ENCODE data around the gene UNC13B.

Gene UNC13B

GRCh38 chr9:35350827-35351549 lies 189.2 kb downstream of the UNC13B start:
- ChIA-PET CTCF (no interaction called here), POLR2A (no interaction called here)
- no peaks in the 10 kb centered on the region for H3K27me3 ChIP-seq (replicated peaks in 2 of 5; ENCODE audit: control insufficient read depth in 4 of 5, insufficient read depth in 5 of 5, low read length in 4 of 5)
- no peaks in the 10 kb centered on the region for H3K4me1 ChIP-seq (ENCODE audit: control extremely low read depth in 1 of 4, control insufficient read depth in 4 of 4, insufficient read depth in 4 of 4, low read length in 3 of 4)
- 86% methylated on average over 1 of the region's 3 CpGs for WGBS (ENCODE audit: insufficient coverage)
- H3K27ac ChIP-seq (ENCODE audit: insufficient read depth in 1 of 2, low read depth in 1 of 2, low read length in 2 of 2, poor library complexity in 1 of 2, severe bottlenecking in 2 of 2): no peak overlapping the region
- no peak overlapping the region for H3K4me3 ChIP-seq (ENCODE audit: control insufficient read depth in 1 of 7, extremely low read depth in 1 of 7, insufficient read depth in 4 of 7, low read depth in 2 of 7, low read length in 6 of 7)
- H3K9me3 ChIP-seq (ENCODE audit: control extremely low read depth in 1 of 5, control insufficient read depth in 4 of 5, insufficient read depth in 2 of 5, low read depth in 1 of 5, low read length in 4 of 5): no peaks in the 10 kb centered on the region
- H3K36me3 ChIP-seq (ENCODE audit: control insufficient read depth in 4 of 4, insufficient read depth in 4 of 4, low read length in 3 of 4): no peaks in the 10 kb centered on the region
- no peak for DNase-seq

GRCh38 chr9:35353731-35354365 lies 192.0 kb downstream of the UNC13B start:
- ChIA-PET CTCF (interaction anchor here (0.8 kb wide), 1 partner anchor 26 kb away, joined by 3 read pairs; no protein-coding TSS in a partner anchor), POLR2A (no interaction called here)
- no peak for DNase-seq
- WGBS (ENCODE audit: insufficient coverage): 100% methylated on average over 2 of the region's 3 CpGs
- Histone ChIP-seq H3K4me3 (ENCODE audit: control insufficient read depth in 1 of 7, extremely low read depth in 1 of 7, insufficient read depth in 4 of 7, low read depth in 2 of 7, low read length in 6 of 7) (no peak overlapping the region), H3K27ac (ENCODE audit: insufficient read depth in 1 of 2, low read depth in 1 of 2, low read length in 2 of 2, poor library complexity in 1 of 2, severe bottlenecking in 2 of 2) (no peak overlapping the region), H3K4me1 (ENCODE audit: control extremely low read depth in 1 of 4, control insufficient read depth in 4 of 4, insufficient read depth in 4 of 4, low read length in 3 of 4) (no peaks in the 10 kb centered on the region), H3K27me3 (replicated peaks in 2 of 5; ENCODE audit: control insufficient read depth in 4 of 5, insufficient read depth in 5 of 5, low read length in 4 of 5) (no peaks in the 10 kb centered on the region), H3K36me3 (ENCODE audit: control insufficient read depth in 4 of 4, insufficient read depth in 4 of 4, low read length in 3 of 4) (no peaks in the 10 kb centered on the region), H3K9me3 (ENCODE audit: control extremely low read depth in 1 of 5, control insufficient read depth in 4 of 5, insufficient read depth in 2 of 5, low read depth in 1 of 5, low read length in 4 of 5) (no peaks in the 10 kb centered on the region)

- Histone ChIP-seq H3K27me3 (replicated peaks in 2 of 5; ENCODE audit: control insufficient read depth in 4 of 5, insufficient read depth in 5 of 5, low read length in 4 of 5) (no peaks in the 10 kb centered on the region), H3K4me1 (ENCODE audit: control extremely low read depth in 1 of 4, control insufficient read depth in 4 of 4, insufficient read depth in 4 of 4, low read length in 3 of 4) (no peaks in the 10 kb centered on the region), H3K27ac (ENCODE audit: insufficient read depth in 1 of 2, low read depth in 1 of 2, low read length in 2 of 2, poor library complexity in 1 of 2, severe bottlenecking in 2 of 2) (no peak overlapping the region), H3K4me3 (ENCODE audit: control insufficient read depth in 1 of 7, extremely low read depth in 1 of 7, insufficient read depth in 4 of 7, low read depth in 2 of 7, low read length in 6 of 7) (no peak overlapping the region), H3K36me3 (ENCODE audit: control insufficient read depth in 4 of 4, insufficient read depth in 4 of 4, low read length in 3 of 4) (no peaks in the 10 kb centered on the region), H3K9me3 (ENCODE audit: control extremely low read depth in 1 of 5, control insufficient read depth in 4 of 5, insufficient read depth in 2 of 5, low read depth in 1 of 5, low read length in 4 of 5) (no peaks in the 10 kb centered on the region)
- DNase-seq: no peak
- no CpG with 5 or more reads among the region's 1 CpG for WGBS (ENCODE audit: insufficient coverage)
- ChIA-PET CTCF (interaction anchor here (1.1 kb wide), 1 partner anchor 9 kb away, joined by 3 read pairs; no protein-coding TSS in a partner anchor), POLR2A (no interaction called here)
These were observed 194.1 kb downstream of the UNC13B start for GRCh38 chr9:35355939-35356338.

GRCh38 chr9:35357116-35357515 lies 195.3 kb downstream of the UNC13B start:
- Histone ChIP-seq H3K9me3 (ENCODE audit: control extremely low read depth in 1 of 5, control insufficient read depth in 4 of 5, insufficient read depth in 2 of 5, low read depth in 1 of 5, low read length in 4 of 5) (no peaks in the 10 kb centered on the region), H3K27ac (ENCODE audit: insufficient read depth in 1 of 2, low read depth in 1 of 2, low read length in 2 of 2, poor library complexity in 1 of 2, severe bottlenecking in 2 of 2) (no peak overlapping the region), H3K4me3 (ENCODE audit: control insufficient read depth in 1 of 7, extremely low read depth in 1 of 7, insufficient read depth in 4 of 7, low read depth in 2 of 7, low read length in 6 of 7) (no peak overlapping the region), H3K27me3 (replicated peaks in 2 of 5; ENCODE audit: control insufficient read depth in 4 of 5, insufficient read depth in 5 of 5, low read length in 4 of 5) (no peaks in the 10 kb centered on the region), H3K36me3 (ENCODE audit: control insufficient read depth in 4 of 4, insufficient read depth in 4 of 4, low read length in 3 of 4) (no peaks in the 10 kb centered on the region), H3K4me1 (ENCODE audit: control extremely low read depth in 1 of 4, control insufficient read depth in 4 of 4, insufficient read depth in 4 of 4, low read length in 3 of 4) (no peaks in the 10 kb centered on the region)
- CTCF ChIA-PET: no interaction called here
- POLR2A ChIA-PET: no interaction called here
- DNase-seq: no peak
- WGBS (ENCODE audit: insufficient coverage): no CpG with 5 or more reads among the region's 2 CpGs

- ChIA-PET CTCF (no interaction called here), POLR2A (no interaction called here)
- Histone ChIP-seq H3K27ac (ENCODE audit: insufficient read depth in 1 of 2, low read depth in 1 of 2, low read length in 2 of 2, poor library complexity in 1 of 2, severe bottlenecking in 2 of 2) (no peak overlapping the region), H3K36me3 (ENCODE audit: control insufficient read depth in 4 of 4, insufficient read depth in 4 of 4, low read length in 3 of 4) (no peaks in the 10 kb centered on the region), H3K27me3 (replicated peaks in 2 of 5; ENCODE audit: control insufficient read depth in 4 of 5, insufficient read depth in 5 of 5, low read length in 4 of 5) (no peaks in the 10 kb centered on the region), H3K4me3 (ENCODE audit: control insufficient read depth in 1 of 7, extremely low read depth in 1 of 7, insufficient read depth in 4 of 7, low read depth in 2 of 7, low read length in 6 of 7) (no peak overlapping the region), H3K9me3 (ENCODE audit: control extremely low read depth in 1 of 5, control insufficient read depth in 4 of 5, insufficient read depth in 2 of 5, low read depth in 1 of 5, low read length in 4 of 5) (no peaks in the 10 kb centered on the region), H3K4me1 (ENCODE audit: control extremely low read depth in 1 of 4, control insufficient read depth in 4 of 4, insufficient read depth in 4 of 4, low read length in 3 of 4) (no peaks in the 10 kb centered on the region)
- no peak for DNase-seq
- 100% methylated on average over 3 of the region's 4 CpGs for WGBS (ENCODE audit: insufficient coverage)
These were observed 196.0 kb downstream of the UNC13B start for GRCh38 chr9:35357826-35358225.

GRCh38 chr9:35364817-35365585 lies 203.2 kb downstream of the UNC13B start:
- ChIA-PET CTCF (no interaction called here), POLR2A (no interaction called here)
- WGBS (ENCODE audit: insufficient coverage): 86% methylated on average over 2 of the region's 3 CpGs
- no peaks in the 10 kb centered on the region for H3K36me3 ChIP-seq (ENCODE audit: control insufficient read depth in 4 of 4, insufficient read depth in 4 of 4, low read length in 3 of 4)
- no peak for DNase-seq
- no peak overlapping the region for H3K27ac ChIP-seq (ENCODE audit: insufficient read depth in 1 of 2, low read depth in 1 of 2, low read length in 2 of 2, poor library complexity in 1 of 2, severe bottlenecking in 2 of 2)
- no peaks in the 10 kb centered on the region for H3K27me3 ChIP-seq (replicated peaks in 2 of 5; ENCODE audit: control insufficient read depth in 4 of 5, insufficient read depth in 5 of 5, low read length in 4 of 5)
- peaks cover 0 to 11% (median 0%) of the 10 kb centered on the region in 4 experiments for H3K4me1 ChIP-seq (ENCODE audit: control extremely low read depth in 1 of 4, control insufficient read depth in 4 of 4, insufficient read depth in 4 of 4, low read length in 3 of 4)
- H3K4me3 ChIP-seq (ENCODE audit: control insufficient read depth in 1 of 7, extremely low read depth in 1 of 7, insufficient read depth in 4 of 7, low read depth in 2 of 7, low read length in 6 of 7): no peak overlapping the region
- H3K9me3 ChIP-seq (ENCODE audit: control extremely low read depth in 1 of 5, control insufficient read depth in 4 of 5, insufficient read depth in 2 of 5, low read depth in 1 of 5, low read length in 4 of 5): no peaks in the 10 kb centered on the region

- Histone ChIP-seq H3K9me3 (ENCODE audit: control extremely low read depth in 1 of 5, control insufficient read depth in 4 of 5, insufficient read depth in 2 of 5, low read depth in 1 of 5, low read length in 4 of 5) (no peaks in the 10 kb centered on the region), H3K27ac (ENCODE audit: insufficient read depth in 1 of 2, low read depth in 1 of 2, low read length in 2 of 2, poor library complexity in 1 of 2, severe bottlenecking in 2 of 2) (no peak overlapping the region), H3K36me3 (ENCODE audit: control insufficient read depth in 4 of 4, insufficient read depth in 4 of 4, low read length in 3 of 4) (no peaks in the 10 kb centered on the region), H3K4me3 (ENCODE audit: control insufficient read depth in 1 of 7, extremely low read depth in 1 of 7, insufficient read depth in 4 of 7, low read depth in 2 of 7, low read length in 6 of 7) (no peak overlapping the region), H3K27me3 (replicated peaks in 2 of 5; ENCODE audit: control insufficient read depth in 4 of 5, insufficient read depth in 5 of 5, low read length in 4 of 5) (no peaks in the 10 kb centered on the region), H3K4me1 (ENCODE audit: control extremely low read depth in 1 of 4, control insufficient read depth in 4 of 4, insufficient read depth in 4 of 4, low read length in 3 of 4) (peaks cover 0 to 11% (median 0%) of the 10 kb centered on the region in 4 experiments)
- no peak for DNase-seq
- 100% methylated on average over 1 of the region's 2 CpGs for WGBS (ENCODE audit: insufficient coverage)
- POLR2A ChIA-PET: no interaction called here
- CTCF ChIA-PET: no interaction called here
These were observed 204.8 kb downstream of the UNC13B start for GRCh38 chr9:35366627-35367026.

Data from common myeloid progenitor, CD34-positive (primary cell).